ENCODE results near the gene ADGB. TPM values are rescaled to one million over a fixed set of nuclear protein-coding genes. Genes with fewer than 3 reads are reported as not detected.

Gene ADGB
- not detected in 2 replicates for total RNA-seq

DNA sequence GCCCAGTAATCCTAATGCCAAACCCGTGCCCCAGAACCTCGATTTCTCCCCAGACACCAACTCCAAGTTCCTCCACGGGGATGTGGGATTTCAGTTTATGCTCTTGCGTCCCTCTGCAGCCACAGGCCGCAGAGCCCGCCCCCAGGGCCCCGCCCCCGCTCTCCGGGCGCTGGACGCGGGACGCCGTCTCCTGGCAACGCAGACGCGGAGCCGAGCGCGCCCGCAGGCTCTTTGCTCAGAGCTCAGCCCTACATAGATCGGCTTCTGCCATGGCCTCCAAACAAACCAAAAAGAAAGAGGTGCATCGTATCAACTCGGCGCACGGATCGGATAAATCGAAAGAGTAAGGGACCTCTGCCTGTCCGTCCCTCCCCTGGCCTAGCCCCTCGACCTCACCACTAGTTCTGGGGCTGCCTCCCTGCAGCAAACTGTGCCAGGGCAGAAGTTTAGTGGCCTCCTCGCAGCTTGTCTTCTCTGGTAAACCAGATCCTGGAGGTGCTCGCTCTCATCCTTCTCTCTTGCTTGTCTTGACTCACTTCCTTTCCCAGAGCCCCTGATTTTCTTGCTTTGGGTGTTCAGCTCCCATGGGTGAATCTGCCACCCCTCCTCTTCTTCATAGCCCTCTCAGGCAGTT, at the start of gene ADGB:
ADGB (plus strand) TSS at position 201 of the 634 bp plus-strand sequence; CDS start at position 270, 69 bp downstream.

Small RNA genes lying within 50 kb of the gene (small RNA-seq; reads per million reads assigned to genes)
- gene RNU6-906P (ENCODE audit: low replicate concordance): 0.20 reads per million

Other genes with a start within 250 kb of the ADGB start
- 64.6 and 67.8 TPM in 2 replicates for gene RAB32, start 55.1 kb upstream of the ADGB start, total RNA-seq